Trophoblast cell (in vitro differentiated cells and primary cell): Measurements from ENCODE around the gene ZNF248.
A peak's percentile ranks its signal among the peaks of the same experiment; 100 is the strongest.

Experiments used
- DNase-seq, 2 donors: peaks; one replicate each; pipeline ENCODE4 v3.0.0-alpha.2; 2016
- H2AFZ ChIP-seq: 2 replicates; pipeline ENCODE4 v1.6.1; 2013; ENCODE audit warnings: low read length, moderate library complexity, mild to moderate bottlenecking; ENCODE audit not compliant: insufficient read depth, poor library complexity
- H2AK5ac ChIP-seq: 2 replicates; pipeline ENCODE4 v1.6.1; 2013; ENCODE audit warnings: mild to moderate bottlenecking, low read length
- H2BK120ac ChIP-seq: 2 replicates; pipeline ENCODE4 v1.6.1; 2013; ENCODE audit warnings: low read length, mild to moderate bottlenecking, moderate library complexity; ENCODE audit not compliant: insufficient read depth, poor library complexity
- H2BK12ac ChIP-seq: 2 replicates; pipeline ENCODE4 v1.6.1; 2013; ENCODE audit warnings: mild to moderate bottlenecking, low read length, moderate library complexity
- H2BK5ac ChIP-seq: 2 replicates; pipeline ENCODE4 v1.6.1; 2013; ENCODE audit warnings: low read length, low read depth, moderate library complexity, mild to moderate bottlenecking; ENCODE audit not compliant: poor library complexity
- H3K14ac ChIP-seq: 2 replicates; pipeline ENCODE4 v1.6.1; 2013; ENCODE audit warnings: mild to moderate bottlenecking, low read length
- H3K18ac ChIP-seq: 2 replicates; pipeline ENCODE4 v1.6.1; 2013; ENCODE audit warnings: mild to moderate bottlenecking, low read length
- H3K23ac ChIP-seq: 2 replicates; pipeline ENCODE4 v1.6.1; 2013; ENCODE audit warnings: low read length
- H3K27ac ChIP-seq: 2 replicates; pipeline ENCODE4 v1.5.1; 2013; ENCODE audit warnings: low read depth, mild to moderate bottlenecking, inconsistent platforms, low read length, moderate library complexity
- H3K27me3 ChIP-seq: 2 replicates; pipeline ENCODE4 v1.6.1; 2013; ENCODE audit warnings: inconsistent platforms, mild to moderate bottlenecking, low read length, moderate library complexity; ENCODE audit not compliant: insufficient read depth
- H3K36me3 ChIP-seq, 2 experiments: 1 replicate in 1 of 2; 2 replicates in 1 of 2; pipeline ENCODE4 v1.6.1; 2013; ENCODE audit warnings: low read length in 2 of 2, mild to moderate bottlenecking in 2 of 2, moderate library complexity in 1 of 2; ENCODE audit not compliant: insufficient read depth in 2 of 2, control insufficient read depth in 1 of 2
- H3K4ac ChIP-seq: 2 replicates; pipeline ENCODE4 v1.6.1; 2013; ENCODE audit warnings: low read depth, mild to moderate bottlenecking, low read length, moderate library complexity
- H3K4me1 ChIP-seq, 2 experiments: 1 replicate in 1 of 2; 2 replicates in 1 of 2; pipeline ENCODE4 v1.6.1; 2013; ENCODE audit warnings: low read length in 2 of 2, mild to moderate bottlenecking in 2 of 2, moderate library complexity in 1 of 2; ENCODE audit not compliant: insufficient read depth in 2 of 2, control insufficient read depth in 1 of 2
- H3K4me2 ChIP-seq: 2 replicates; pipeline ENCODE4 v1.6.1; 2013; ENCODE audit warnings: inconsistent platforms, mild to moderate bottlenecking, low read length, moderate library complexity
- H3K4me3 ChIP-seq: 2 replicates; pipeline ENCODE4 v1.5.1; 2013; ENCODE audit warnings: mild to moderate bottlenecking, low read depth, low read length, inconsistent platforms
- H3K79me1 ChIP-seq: one replicate; pipeline ENCODE4 v1.6.1; 2013; ENCODE audit warnings: low read length
- H3K79me2 ChIP-seq: 2 replicates; pipeline ENCODE4 v1.6.1; 2013; ENCODE audit warnings: low read length, mild to moderate bottlenecking; ENCODE audit not compliant: control insufficient read depth, insufficient read depth, poor library complexity
- H3K9ac ChIP-seq: 2 replicates; pipeline ENCODE4 v1.6.1; 2013; ENCODE audit warnings: mild to moderate bottlenecking, low read length
- H3K9me3 ChIP-seq: 2 replicates; pipeline ENCODE4 v1.6.1; 2013; ENCODE audit warnings: low read depth, mild to moderate bottlenecking, control low read depth, inconsistent platforms, low read length; ENCODE audit not compliant: insufficient read depth
- H4K12ac ChIP-seq: 2 replicates; pipeline ENCODE4 v1.6.1; 2013; ENCODE audit warnings: low read depth, mild to moderate bottlenecking, low read length, moderate library complexity
- H4K8ac ChIP-seq: 2 replicates; pipeline ENCODE4 v1.6.1; 2013; ENCODE audit warnings: low read depth, mild to moderate bottlenecking, low read length, moderate library complexity
- H4K91ac ChIP-seq: one replicate; pipeline ENCODE4 v1.6.1; 2013; ENCODE audit warnings: low read depth, mild to moderate bottlenecking, low read length, moderate library complexity
- WGBS: extraction: QIAGEN DNeasy Blood & Tissue Kit; methylation state at CpG from one replicate; pipeline ENCODE4 v1.1.7; 2013; ENCODE audit warnings: missing lambda C conversion rate; ENCODE audit not compliant: insufficient read length, insufficient coverage; ENCODE audit errors: extremely low coverage; 5-methylcytosine and 5-hydroxymethylcytosine counted together

Gene ZNF248

GRCh38 chr10:37763132-37763531 lies 94.3 kb downstream of the ZNF248 start:
- no peak overlapping the region for H4K8ac ChIP-seq
- H3K9ac ChIP-seq, result no peak overlapping the region
- no peaks in the 10 kb centered on the region for H3K36me3 ChIP-seq
- no peaks in the 10 kb centered on the region for H3K79me2 ChIP-seq
- DNase-seq, result no peak
- H3K4me3 ChIP-seq, result no peak overlapping the region
- no peak overlapping the region for H2BK12ac ChIP-seq
- no peak overlapping the region for H3K14ac ChIP-seq
- H3K4me1 ChIP-seq, result no peaks in the 10 kb centered on the region
- H2BK120ac ChIP-seq, result no peak overlapping the region
- WGBS, result no CpG with 5 or more reads among the region's 3 CpGs
- no peak overlapping the region for H2AK5ac ChIP-seq
- H3K27ac ChIP-seq, result no peak overlapping the region
- H3K23ac ChIP-seq, result no peak overlapping the region
- no peak overlapping the region for H3K4me2 ChIP-seq
- H2BK5ac ChIP-seq, result no peak overlapping the region
- no peak overlapping the region for H3K4ac ChIP-seq
- H2AFZ ChIP-seq, result no peak overlapping the region
- no peak overlapping the region for H3K18ac ChIP-seq
- H3K27me3 ChIP-seq, result no peaks in the 10 kb centered on the region
- no peak overlapping the region for H4K91ac ChIP-seq
- H4K12ac ChIP-seq, result no peak overlapping the region
- peaks cover 17% of the 10 kb centered on the region for H3K9me3 ChIP-seq
- no peaks in the 10 kb centered on the region for H3K79me1 ChIP-seq

GRCh38 chr10:37762287-37762686 lies 95.1 kb downstream of the ZNF248 start:
- no peak overlapping the region for H2BK5ac ChIP-seq
- H4K91ac ChIP-seq, result no peak overlapping the region
- no peaks in the 10 kb centered on the region for H3K27me3 ChIP-seq
- H3K4me3 ChIP-seq, result no peak overlapping the region
- H4K12ac ChIP-seq, result no peak overlapping the region
- H3K23ac ChIP-seq, result no peak overlapping the region
- peaks cover 17% of the 10 kb centered on the region for H3K9me3 ChIP-seq
- no peak for DNase-seq
- H2BK12ac ChIP-seq, result no peak overlapping the region
- H3K27ac ChIP-seq, result no peak overlapping the region
- no peak overlapping the region for H3K4me2 ChIP-seq
- H2AFZ ChIP-seq, result no peak overlapping the region
- no peaks in the 10 kb centered on the region for H3K79me2 ChIP-seq
- no peak overlapping the region for H4K8ac ChIP-seq
- no peak overlapping the region for H3K18ac ChIP-seq
- H2AK5ac ChIP-seq, result no peak overlapping the region
- H3K4me1 ChIP-seq, result no peaks in the 10 kb centered on the region
- no peak overlapping the region for H3K14ac ChIP-seq
- no peak overlapping the region for H2BK120ac ChIP-seq
- H3K4ac ChIP-seq, result no peak overlapping the region
- no peaks in the 10 kb centered on the region for H3K36me3 ChIP-seq
- no peak overlapping the region for H3K9ac ChIP-seq
- H3K79me1 ChIP-seq, result no peaks in the 10 kb centered on the region

GRCh38 chr10:37760817-37761216 lies 96.6 kb downstream of the ZNF248 start:
- Histone ChIP-seq H3K4me2 (no peak overlapping the region), H3K23ac (no peak overlapping the region), H2AFZ (no peak overlapping the region), H2BK120ac (no peak overlapping the region), H3K79me1 (no peaks in the 10 kb centered on the region), H3K4ac (no peak overlapping the region), H3K27ac (no peak overlapping the region), H4K12ac (no peak overlapping the region), H2AK5ac (no peak overlapping the region), H3K79me2 (no peaks in the 10 kb centered on the region), H3K9me3 (peaks cover 16% of the 10 kb centered on the region), H2BK5ac (no peak overlapping the region), H3K27me3 (no peaks in the 10 kb centered on the region), H4K91ac (no peak overlapping the region), H2BK12ac (no peak overlapping the region), H3K4me3 (no peak overlapping the region), H3K9ac (no peak overlapping the region), H4K8ac (no peak overlapping the region), H3K18ac (no peak overlapping the region), H3K4me1 (no peaks in the 10 kb centered on the region), H3K14ac (no peak overlapping the region), H3K36me3 (no peaks in the 10 kb centered on the region)
- no CpG with 5 or more reads among the region's 1 CpG for WGBS
- DNase-seq, result peak in 1 of 2 donors; percentile 21

- no peak overlapping the region for H3K14ac ChIP-seq
- no peak overlapping the region for H4K91ac ChIP-seq
- H3K36me3 ChIP-seq, result no peaks in the 10 kb centered on the region
- H3K9ac ChIP-seq, result no peak overlapping the region
- no peak overlapping the region for H3K18ac ChIP-seq
- no peak overlapping the region for H2BK12ac ChIP-seq
- no peak for DNase-seq
- H2AFZ ChIP-seq, result no peak overlapping the region
- H3K23ac ChIP-seq, result no peak overlapping the region
- no peaks in the 10 kb centered on the region for H3K27me3 ChIP-seq
- H3K79me1 ChIP-seq, result no peaks in the 10 kb centered on the region
- no peak overlapping the region for H3K4ac ChIP-seq
- H2BK5ac ChIP-seq, result no peak overlapping the region
- H2BK120ac ChIP-seq, result no peak overlapping the region
- no peak overlapping the region for H2AK5ac ChIP-seq
- no peaks in the 10 kb centered on the region for H3K4me1 ChIP-seq
- peaks cover 16% of the 10 kb centered on the region for H3K9me3 ChIP-seq
- no peak overlapping the region for H3K4me3 ChIP-seq
- no peak overlapping the region for H3K27ac ChIP-seq
- no peak overlapping the region for H4K8ac ChIP-seq
- H4K12ac ChIP-seq, result no peak overlapping the region
- H3K79me2 ChIP-seq, result no peaks in the 10 kb centered on the region
- no peak overlapping the region for H3K4me2 ChIP-seq
Measured at GRCh38 chr10:37758074-37758473, 99.3 kb downstream of the ZNF248 start.
